ENCODE data around the gene LDLRAD1. TPM values are rescaled to one million over a fixed set of nuclear protein-coding genes. Genes with fewer than 3 reads are reported as not detected.
"Not testable (repeated sequence)": the region's sequence is repeated elsewhere in the genome, so short reads cannot be mapped to it uniquely, and the experiment has no call there.

LDLRAD1 gene
- not detected for total RNA-seq

- H3K9me3 Mint-ChIP-seq = no peaks in the 10 kb centered on the region
- H3K4me1 Mint-ChIP-seq = no peaks in the 10 kb centered on the region
- ATAC-seq (ENCODE audit: low read depth) (no peak), DNase-seq (no peak)
- POLR2A ChIA-PET = no interaction called here
- no peaks in the 10 kb centered on the region for H3K27me3 Mint-ChIP-seq
- H3K36me3 Mint-ChIP-seq = no peaks in the 10 kb centered on the region
- no peak within 1 kb of the TSS for H3K27ac Mint-ChIP-seq
- H3K4me3 Mint-ChIP-seq = no peak within 1 kb of the TSS
Measured at GRCh38 chr1:54017979-54018378, at the start of gene LDLRAD1. Gene LDLRAD1 (minus strand): TSS chr1:54018186. CDS start chr1:54018112, 74 bp downstream.

GRCh38 chr1:54064299-54064698, 46.3 kb upstream of the LDLRAD1 start:
- H3K9me3 Mint-ChIP-seq = no peaks in the 10 kb centered on the region
- peaks cover 5% of the 10 kb centered on the region for H3K36me3 Mint-ChIP-seq
- ATAC-seq (ENCODE audit: low read depth) (no peak), DNase-seq (no peak)
- H3K4me3 Mint-ChIP-seq = no peak overlapping the region
- H3K4me1 Mint-ChIP-seq = peaks cover 2% of the 10 kb centered on the region
- H3K27me3 Mint-ChIP-seq = no peaks in the 10 kb centered on the region
- POLR2A ChIA-PET = interaction anchor here (0.7 kb wide), 1 partner anchor 15 kb away, joined by 3 read pairs; no protein-coding TSS in a partner anchor
- H3K27ac Mint-ChIP-seq = no peak overlapping the region

- Mint-ChIP-seq H3K4me1 (peaks cover 28% of the 10 kb centered on the region), H3K27ac (no peak overlapping the region), H3K36me3 (peaks cover 24% of the 10 kb centered on the region), H3K4me3 (no peak overlapping the region), H3K9me3 (no peaks in the 10 kb centered on the region), H3K27me3 (no peaks in the 10 kb centered on the region)
- ATAC-seq (ENCODE audit: low read depth) (no peak), DNase-seq (no peak)
- POLR2A ChIA-PET = no interaction called here
Measured at GRCh38 chr1:54054438-54054749, 36.4 kb upstream of the LDLRAD1 start.

GRCh38 chr1:54053745-54054437, 35.9 kb upstream of the LDLRAD1 start:
- Mint-ChIP-seq H3K9me3 (no peaks in the 10 kb centered on the region), H3K27ac (no peak overlapping the region), H3K4me1 (peaks cover 28% of the 10 kb centered on the region), H3K36me3 (peaks cover 23% of the 10 kb centered on the region), H3K4me3 (no peak overlapping the region), H3K27me3 (no peaks in the 10 kb centered on the region)
- ATAC-seq (ENCODE audit: low read depth) = no peak
- POLR2A ChIA-PET = interaction anchor here (0.7 to 2.5 kb wide), 7 partner anchors 12 to 435 kb away, joined by 3 to 18 read pairs (median 5); partner anchors contain the start of genes CYB5RL, IFT25, LRRC42 and MRPL37
- no peak for DNase-seq

- peak; percentile 93 for DNase-seq
- H3K27me3 Mint-ChIP-seq = no peaks in the 10 kb centered on the region
- no peaks in the 10 kb centered on the region for H3K9me3 Mint-ChIP-seq
- H3K36me3 Mint-ChIP-seq = peaks cover 17% of the 10 kb centered on the region
- POLR2A ChIA-PET = interaction anchor here (0.7 to 2.5 kb wide), 10 partner anchors 8 to 685 kb away, joined by 3 to 18 read pairs (median 4); partner anchors contain the start of genes CYB5RL, IFT25, LRRC42 and MRPL37
- peaks cover 26% of the 10 kb centered on the region for H3K4me1 Mint-ChIP-seq
- peak; percentile 96 for ATAC-seq (ENCODE audit: low read depth)
- no peak within 1 kb of the TSS for H3K27ac Mint-ChIP-seq
- H3K4me3 Mint-ChIP-seq = no peak within 1 kb of the TSS
Measured at GRCh38 chr1:54052934-54053744, 35.2 kb upstream of the LDLRAD1 start, which contains the start of the genes TCEANC2 and TMEM59. Gene TCEANC2 (plus strand): TSS chr1:54053608. CDS start chr1:54054423, 815 bp downstream. Gene TMEM59 (minus strand): TSS chr1:54053204. CDS start chr1:54053188, 16 bp downstream.

- peak; percentile 7 for ATAC-seq (ENCODE audit: low read depth)
- Mint-ChIP-seq H3K4me1 (peaks cover 25% of the 10 kb centered on the region), H3K27me3 (no peaks in the 10 kb centered on the region), H3K9me3 (no peaks in the 10 kb centered on the region), H3K36me3 (peaks cover 12% of the 10 kb centered on the region), H3K27ac (no peak overlapping the region), H3K4me3 (no peak overlapping the region)
- POLR2A ChIA-PET = interaction anchor here (0.9 to 2.5 kb wide), 9 partner anchors 9 to 685 kb away, joined by 3 to 18 read pairs (median 5); partner anchors contain the start of genes CYB5RL, IFT25, LRRC42 and MRPL37
- DNase-seq = no peak
Measured at GRCh38 chr1:54052431-54052933, 34.5 kb upstream of the LDLRAD1 start.

GRCh38 chr1:54051933-54052430, 34.0 kb upstream of the LDLRAD1 start:
- no peak for ATAC-seq (ENCODE audit: low read depth)
- Mint-ChIP-seq H3K27me3 (no peaks in the 10 kb centered on the region), H3K27ac (no peak overlapping the region), H3K9me3 (no peaks in the 10 kb centered on the region), H3K4me3 (no peak overlapping the region), H3K36me3 (peaks cover 10% of the 10 kb centered on the region), H3K4me1 (peaks cover 27% of the 10 kb centered on the region)
- POLR2A ChIA-PET = interaction anchor here (2.3 to 2.5 kb wide), 2 partner anchors 106 to 437 kb away, joined by 10 to 18 read pairs; partner anchors contain the start of genes IFT25 and LRRC42
- DNase-seq = no peak

- H3K36me3 Mint-ChIP-seq; ATAC-seq (ENCODE audit: low read depth); H3K9me3 Mint-ChIP-seq; POLR2A ChIA-PET; H3K27me3 Mint-ChIP-seq; H3K27ac Mint-ChIP-seq; DNase-seq; H3K4me3 Mint-ChIP-seq: not testable (repeated sequence)
- peaks cover 19% of the 10 kb centered on the region for H3K4me1 Mint-ChIP-seq
Measured at GRCh38 chr1:54050435-54050834, 32.4 kb upstream of the LDLRAD1 start.

- no peaks in the 10 kb centered on the region for H3K27me3 Mint-ChIP-seq
- no peak overlapping the region for H3K27ac Mint-ChIP-seq
- peaks cover 7% of the 10 kb centered on the region for H3K4me1 Mint-ChIP-seq
- POLR2A ChIA-PET = no interaction called here
- ATAC-seq (ENCODE audit: low read depth) (no peak), DNase-seq (no peak)
- H3K36me3 Mint-ChIP-seq = peaks cover 11% of the 10 kb centered on the region
- no peak overlapping the region for H3K4me3 Mint-ChIP-seq
- no peaks in the 10 kb centered on the region for H3K9me3 Mint-ChIP-seq
Measured at GRCh38 chr1:54047384-54048305, 29.7 kb upstream of the LDLRAD1 start.

- ATAC-seq (ENCODE audit: low read depth) (no peak), DNase-seq (no peak)
- Mint-ChIP-seq H3K27ac (no peak overlapping the region), H3K36me3 (peaks cover 11% of the 10 kb centered on the region), H3K27me3 (no peaks in the 10 kb centered on the region), H3K4me1 (peaks cover 7% of the 10 kb centered on the region), H3K4me3 (no peak overlapping the region), H3K9me3 (no peaks in the 10 kb centered on the region)
- POLR2A ChIA-PET = no interaction called here
Measured at GRCh38 chr1:54046671-54047383, 28.8 kb upstream of the LDLRAD1 start.

GRCh38 chr1:54045496-54045895, 27.5 kb upstream of the LDLRAD1 start:
- POLR2A ChIA-PET = no interaction called here
- Mint-ChIP-seq H3K4me1 (peaks cover 7% of the 10 kb centered on the region), H3K9me3 (no peaks in the 10 kb centered on the region), H3K27ac (no peak overlapping the region), H3K27me3 (no peaks in the 10 kb centered on the region), H3K4me3 (no peak overlapping the region), H3K36me3 (peaks cover 13% of the 10 kb centered on the region)
- no peak for ATAC-seq (ENCODE audit: low read depth)
- no peak for DNase-seq

- H3K4me1 Mint-ChIP-seq = no peaks in the 10 kb centered on the region
- no peaks in the 10 kb centered on the region for H3K27me3 Mint-ChIP-seq
- no peak overlapping the region for H3K4me3 Mint-ChIP-seq
- POLR2A ChIA-PET = interaction anchor here (1.4 kb wide), 1 partner anchor 12 kb away, joined by 3 read pairs; the partner anchor contains the start of genes TCEANC2 and TMEM59
- DNase-seq (no peak), ATAC-seq (ENCODE audit: low read depth) (no peak)
- no peak overlapping the region for H3K27ac Mint-ChIP-seq
- H3K36me3 Mint-ChIP-seq = peaks cover 25% of the 10 kb centered on the region
- H3K9me3 Mint-ChIP-seq = no peaks in the 10 kb centered on the region
Measured at GRCh38 chr1:54041806-54042205, 23.8 kb upstream of the LDLRAD1 start.
